ENCODE results near the gene DLL3.

Gene DLL3

GRCh38 chr19:39517432-39517831 is 18.7 kb downstream of the DLL3 start:
- DNase-seq (ENCODE audit: low read depth): no peak

- DNase-seq (ENCODE audit: low read depth): no peak
Measured at GRCh38 chr19:39518458-39518857, 19.7 kb downstream of the DLL3 start.

- DNase-seq (ENCODE audit: low read depth): no peak
Measured at GRCh38 chr19:39518975-39519374, 20.2 kb downstream of the DLL3 start.

- DNase-seq (ENCODE audit: low read depth): no peak
Measured at GRCh38 chr19:39520541-39521484, 22.1 kb downstream of the DLL3 start.

- no peak for DNase-seq (ENCODE audit: low read depth)
Measured at GRCh38 chr19:39524495-39524894, 25.7 kb downstream of the DLL3 start.

GRCh38 chr19:39525205-39525604 is 26.5 kb downstream of the DLL3 start:
- no peak for DNase-seq (ENCODE audit: low read depth)

GRCh38 chr19:39531834-39532232 is 33.1 kb downstream of the DLL3 start:
- no peak for DNase-seq (ENCODE audit: low read depth)

GRCh38 chr19:39532233-39533002 is 33.7 kb downstream of the DLL3 start, which contains the start of gene EID2B:
Gene EID2B (minus strand): TSS chr19:39532852. CDS start chr19:39532802, 50 bp downstream.
- DNase-seq (ENCODE audit: low read depth): peak; percentile 92

GRCh38 chr19:39533003-39533512 is 34.3 kb downstream of the DLL3 start:
- no peak for DNase-seq (ENCODE audit: low read depth)

GRCh38 chr19:39533791-39534190 is 35.0 kb downstream of the DLL3 start:
- no peak for DNase-seq (ENCODE audit: low read depth)

- DNase-seq (ENCODE audit: low read depth): no peak
Measured at GRCh38 chr19:39539165-39539517, 40.4 kb downstream of the DLL3 start.

- DNase-seq (ENCODE audit: low read depth): peak; percentile 92
Measured at GRCh38 chr19:39539518-39540332, 41.0 kb downstream of the DLL3 start, which contains the start of gene EID2. Gene EID2 (minus strand): TSS chr19:39540161. CDS start chr19:39540079, 82 bp downstream.

- no peak for DNase-seq (ENCODE audit: low read depth)
Measured at GRCh38 chr19:39540333-39540673, 41.6 kb downstream of the DLL3 start.

- DNase-seq (ENCODE audit: low read depth): no peak
Measured at GRCh38 chr19:39542206-39542605, 43.5 kb downstream of the DLL3 start.

GRCh38 chr19:39543477-39543857 is 44.7 kb downstream of the DLL3 start:
- DNase-seq (ENCODE audit: low read depth): no peak

- no peak for DNase-seq (ENCODE audit: low read depth)
Measured at GRCh38 chr19:39544226-39544903, 45.6 kb downstream of the DLL3 start.

GRCh38 chr19:39544911-39545310 is 46.2 kb downstream of the DLL3 start:
- no peak for DNase-seq (ENCODE audit: low read depth)

- no peak for DNase-seq (ENCODE audit: low read depth)
Measured at GRCh38 chr19:39546599-39546998, 47.9 kb downstream of the DLL3 start.

- DNase-seq (ENCODE audit: low read depth): no peak
Measured at GRCh38 chr19:39550197-39550596, 51.5 kb downstream of the DLL3 start.

GRCh38 chr19:39553082-39553652 is 54.4 kb downstream of the DLL3 start:
- no peak for DNase-seq (ENCODE audit: low read depth)

GRCh38 chr19:39554701-39555311 is 56.1 kb downstream of the DLL3 start:
- no peak for DNase-seq (ENCODE audit: low read depth)

Data from activated T-cell treated with anti-CD3 and anti-CD28 coated beads for 48 hours (primary cell).